NCI-H187 treated with DMSO at 0.1 percent for 48 hours (cell line): ENCODE results near the gene MUC5B.
"Not testable (repeated sequence)": the region's sequence is repeated elsewhere in the genome, so short reads cannot be mapped to it uniquely, and the experiment has no call there.

ENCODE experiments used
- DNase-seq: peaks from one replicate; lab custom pipeline; 2025; lab: John Stamatoyannopoulos, UW

Gene MUC5B

DNA sequence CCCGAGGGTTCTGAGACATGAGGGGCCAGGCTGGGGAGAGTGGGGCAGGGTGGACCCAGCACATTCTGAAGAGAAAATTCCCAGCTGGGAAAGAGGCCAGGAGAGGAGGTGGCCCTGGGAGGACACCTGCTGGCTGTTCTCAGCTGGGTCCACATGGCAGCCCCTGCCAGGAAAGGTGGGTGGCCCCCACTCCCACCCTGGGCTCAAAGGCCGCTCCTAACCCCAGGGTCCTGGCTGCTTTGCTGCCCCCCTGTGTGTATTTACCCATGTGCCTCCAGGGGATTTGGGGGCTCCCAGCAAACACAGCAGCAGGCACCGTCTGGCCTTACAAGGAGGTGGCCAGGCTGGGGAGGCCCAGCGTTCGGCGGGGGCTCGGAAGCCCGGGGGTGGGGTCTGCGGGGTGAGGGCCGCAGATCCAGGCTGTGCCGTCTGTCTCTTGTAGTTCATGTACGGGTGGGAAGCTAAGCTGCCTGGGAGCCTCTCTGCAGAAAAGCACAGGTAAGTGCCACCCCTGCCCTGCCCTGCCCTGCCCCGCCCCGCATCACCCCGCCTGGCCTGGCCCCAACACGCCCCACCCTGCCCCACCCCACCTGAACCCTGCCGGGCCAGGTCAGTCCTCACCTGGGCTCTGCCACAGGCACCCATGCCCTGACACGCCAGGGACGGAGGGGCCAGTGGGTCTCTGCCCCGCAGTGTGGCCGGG lies 10.6 kb downstream of the MUC5B start:
- DNase-seq, result no peak

DNA sequence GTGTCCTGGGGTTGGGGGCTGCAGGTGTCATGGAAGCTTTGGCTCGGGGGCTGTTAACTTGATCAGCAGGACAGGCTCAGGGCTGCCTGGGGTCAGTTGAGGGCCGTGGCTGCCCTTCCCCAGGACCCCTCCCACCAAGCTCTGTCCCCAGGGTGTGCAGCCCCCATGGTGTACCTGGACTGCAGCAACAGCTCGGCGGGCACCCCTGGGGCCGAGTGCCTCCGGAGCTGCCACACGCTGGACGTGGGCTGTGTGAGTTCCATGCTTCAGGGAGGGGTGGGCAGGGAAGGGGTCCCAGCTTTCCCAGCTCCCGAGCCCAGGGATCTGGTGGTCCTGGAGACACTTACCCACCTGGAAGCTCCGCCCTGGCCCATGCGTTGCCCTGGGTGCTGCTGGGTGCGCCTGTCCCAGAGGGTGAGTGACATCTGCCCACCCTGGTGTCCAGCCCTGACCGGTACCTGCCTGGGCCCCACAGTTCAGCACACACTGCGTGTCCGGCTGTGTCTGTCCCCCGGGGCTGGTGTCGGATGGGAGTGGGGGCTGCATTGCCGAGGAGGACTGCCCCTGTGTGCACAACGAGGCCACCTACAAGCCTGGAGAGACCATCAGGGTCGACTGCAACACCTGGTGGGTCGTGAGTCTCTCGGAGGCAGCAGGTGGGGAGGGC lies 11.3 kb downstream of the MUC5B start:
- no peak for DNase-seq

DNA sequence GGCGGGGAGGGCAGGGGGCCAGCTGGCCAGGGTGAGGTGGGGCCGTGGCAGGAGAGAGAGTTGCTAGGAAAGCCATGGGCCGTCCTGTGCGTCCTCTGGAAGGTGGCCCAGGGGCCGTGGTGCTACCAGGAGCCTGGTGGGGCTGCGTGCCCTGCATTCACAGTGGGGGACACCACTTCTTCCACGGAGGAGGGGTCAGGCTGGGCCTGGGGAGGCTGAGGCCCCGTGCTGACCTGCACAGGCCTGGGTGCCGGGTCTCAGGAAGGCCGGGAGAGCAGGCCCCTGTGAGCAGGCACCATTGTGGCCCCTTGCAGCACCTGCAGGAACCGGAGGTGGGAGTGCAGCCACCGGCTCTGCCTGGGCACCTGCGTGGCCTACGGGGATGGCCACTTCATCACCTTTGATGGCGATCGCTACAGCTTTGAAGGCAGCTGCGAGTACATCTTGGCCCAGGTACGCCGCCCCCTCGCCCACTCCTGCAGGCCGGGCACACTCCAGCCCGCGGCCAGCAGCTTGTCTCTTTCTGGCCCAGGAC lies 12.0 kb downstream of the MUC5B start:
- DNase-seq, result no peak

DNA sequence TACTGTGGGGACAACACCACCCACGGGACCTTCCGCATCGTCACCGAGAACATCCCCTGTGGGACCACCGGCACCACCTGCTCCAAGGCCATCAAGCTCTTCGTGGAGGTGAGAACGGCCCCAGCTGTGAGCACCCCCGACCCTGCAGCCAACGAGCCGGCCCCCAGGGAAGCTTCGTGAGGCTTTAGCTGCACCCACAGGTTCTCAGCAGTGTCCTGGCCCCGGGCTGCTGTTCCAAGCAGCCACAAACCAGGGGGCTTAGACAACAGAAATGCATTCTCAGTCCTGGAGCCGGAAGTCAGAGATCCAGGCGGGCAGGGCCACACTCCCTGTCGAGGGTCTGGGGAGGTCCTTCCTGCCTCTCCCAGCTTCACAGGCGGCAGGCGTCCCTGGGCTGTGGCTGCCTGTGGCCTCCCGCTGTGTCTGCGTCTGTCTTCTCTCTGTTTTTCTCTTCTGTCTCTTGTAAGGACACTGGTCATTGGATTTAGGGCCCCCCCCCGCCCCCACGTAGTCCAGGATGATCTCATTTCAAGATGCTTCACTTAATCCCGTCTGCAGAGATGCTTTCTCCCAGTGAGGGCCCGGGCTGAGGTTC lies 12.5 kb downstream of the MUC5B start:
- no peak for DNase-seq

DNA sequence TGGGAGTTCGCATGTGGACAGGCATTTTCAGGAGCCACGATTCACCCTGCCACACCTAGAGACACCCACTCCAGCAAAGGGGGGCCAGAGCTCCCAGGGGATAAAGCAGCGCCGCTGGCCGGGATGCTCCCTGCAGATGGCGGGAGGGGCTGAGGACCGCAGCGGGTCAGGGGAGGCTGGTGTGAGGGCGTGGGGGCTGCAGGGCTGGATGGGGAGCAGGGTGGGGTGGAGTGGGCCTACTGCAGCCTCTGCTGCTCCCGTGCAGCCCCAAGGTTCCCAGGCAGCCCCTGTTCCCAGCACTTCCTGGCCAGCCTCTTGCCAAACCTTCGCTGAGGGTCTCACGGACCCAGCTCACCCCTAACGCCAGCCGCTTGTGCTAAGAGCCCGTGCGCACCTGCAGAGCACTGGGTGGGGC lies 13.0 kb downstream of the MUC5B start:
- no peak for DNase-seq

DNA sequence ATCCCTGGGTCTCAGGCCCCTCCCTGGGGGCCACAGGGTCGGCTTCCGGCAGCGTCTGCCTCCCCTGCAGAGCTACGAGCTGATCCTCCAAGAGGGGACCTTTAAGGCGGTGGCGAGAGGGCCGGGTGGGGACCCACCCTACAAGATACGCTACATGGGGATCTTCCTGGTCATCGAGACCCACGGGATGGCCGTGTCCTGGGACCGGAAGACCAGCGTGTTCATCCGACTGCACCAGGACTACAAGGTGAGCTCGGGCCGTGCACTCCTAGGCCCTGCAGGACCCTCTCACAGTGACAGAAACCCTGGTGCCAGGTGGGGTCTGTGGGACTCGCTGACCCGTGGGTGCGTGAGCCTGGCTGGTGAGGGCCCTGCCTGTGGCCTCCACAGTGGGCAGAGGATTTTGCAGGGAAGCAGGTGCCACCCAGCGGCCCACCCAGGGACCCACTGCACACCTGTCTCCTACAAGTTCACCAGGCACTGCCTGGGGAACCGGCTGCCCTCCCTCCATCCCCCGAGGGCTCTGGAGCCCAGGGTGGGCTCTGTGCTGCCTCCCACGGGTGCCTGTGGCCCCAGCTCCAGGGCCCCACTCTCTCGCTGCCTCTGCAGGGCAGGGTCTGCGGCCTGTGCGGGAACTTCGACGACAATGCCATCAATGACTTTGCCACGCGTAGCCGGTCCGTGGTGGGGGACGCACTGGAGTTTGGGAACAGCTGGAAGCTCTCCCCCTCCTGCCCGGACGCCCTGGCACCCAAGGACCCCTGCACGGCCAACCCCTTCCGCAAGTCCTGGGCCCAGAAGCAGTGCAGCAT lies 13.7 kb downstream of the MUC5B start:
- DNase-seq, result no peak

DNA sequence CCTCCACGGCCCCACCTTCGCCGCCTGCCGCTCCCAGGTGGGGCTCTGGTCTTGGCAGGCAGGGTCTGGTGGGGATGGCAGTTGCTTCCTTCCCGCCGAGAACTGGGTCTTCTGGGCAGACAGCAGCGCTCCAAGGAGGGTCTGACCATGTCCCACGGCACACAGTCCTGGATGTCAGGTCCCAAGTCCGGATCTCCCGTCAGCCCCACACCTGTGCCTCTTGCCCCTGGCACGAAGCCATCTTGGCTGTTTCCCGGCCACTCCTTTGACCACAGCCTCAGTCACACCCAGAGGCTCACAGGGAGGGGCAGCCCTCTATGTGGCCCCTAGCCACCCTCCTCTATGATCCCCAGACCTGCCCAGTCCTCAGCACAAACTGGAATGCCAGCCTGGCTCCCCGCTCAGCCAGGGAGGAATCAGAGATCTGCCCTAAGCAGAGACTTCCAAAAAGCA lies 14.3 kb downstream of the MUC5B start:
- DNase-seq, result no peak

DNA sequence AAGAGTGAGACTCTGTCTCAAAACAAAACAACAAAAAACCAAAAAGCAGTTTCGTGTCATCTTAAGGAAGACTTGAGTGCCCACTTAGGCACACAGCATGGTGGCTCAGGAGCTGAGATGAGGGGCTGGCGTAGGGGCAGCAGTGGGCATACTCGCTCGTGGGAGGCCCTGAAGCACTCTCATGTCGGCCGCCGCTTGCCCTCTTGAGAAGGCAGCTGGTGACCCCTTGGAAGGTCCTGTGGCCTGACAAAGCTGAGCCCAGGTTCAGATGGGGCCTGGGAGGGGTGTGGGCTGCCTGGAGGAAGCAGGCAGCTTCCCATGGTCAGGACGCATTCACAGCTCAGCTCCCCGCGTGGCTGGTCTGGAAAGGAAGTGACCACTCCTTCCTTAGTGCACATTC lies 15.0 kb downstream of the MUC5B start:
- no peak for DNase-seq

DNA sequence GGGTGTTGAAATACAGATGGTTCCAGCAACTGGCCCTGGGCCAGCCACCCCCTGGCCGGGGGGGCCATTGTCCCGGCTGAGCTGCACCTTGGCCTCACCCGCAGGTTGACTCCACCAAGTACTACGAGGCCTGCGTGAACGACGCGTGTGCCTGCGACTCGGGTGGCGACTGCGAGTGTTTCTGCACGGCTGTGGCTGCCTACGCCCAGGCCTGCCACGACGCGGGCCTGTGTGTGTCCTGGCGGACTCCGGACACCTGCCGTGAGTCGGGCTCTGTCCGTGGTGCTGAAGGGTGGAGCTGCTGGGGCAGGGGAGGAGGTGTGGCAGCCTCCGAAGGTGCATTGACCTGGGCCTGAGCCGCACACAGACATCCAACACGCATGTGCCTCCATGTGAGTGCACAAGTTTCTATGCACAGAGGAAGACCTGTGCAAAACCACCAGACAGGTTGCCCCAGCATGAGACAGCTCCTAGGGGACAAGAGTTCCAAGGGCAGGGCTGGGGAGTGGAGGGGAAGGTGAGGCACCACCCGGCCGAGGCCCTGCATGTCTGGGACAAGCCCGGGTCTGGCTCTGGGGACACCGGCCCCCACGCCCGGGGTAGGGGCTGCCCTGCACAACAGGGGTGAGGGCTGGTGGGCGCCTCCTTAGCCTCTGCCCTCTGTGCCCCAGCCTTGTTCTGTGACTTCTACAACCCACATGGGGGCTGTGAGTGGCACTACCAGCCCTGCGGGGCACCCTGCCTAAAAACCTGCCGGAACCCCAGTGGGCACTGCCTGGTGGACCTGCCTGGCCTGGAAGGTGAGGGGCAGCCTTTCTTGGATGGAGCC lies 16.1 kb downstream of the MUC5B start:
- no peak for DNase-seq

DNA sequence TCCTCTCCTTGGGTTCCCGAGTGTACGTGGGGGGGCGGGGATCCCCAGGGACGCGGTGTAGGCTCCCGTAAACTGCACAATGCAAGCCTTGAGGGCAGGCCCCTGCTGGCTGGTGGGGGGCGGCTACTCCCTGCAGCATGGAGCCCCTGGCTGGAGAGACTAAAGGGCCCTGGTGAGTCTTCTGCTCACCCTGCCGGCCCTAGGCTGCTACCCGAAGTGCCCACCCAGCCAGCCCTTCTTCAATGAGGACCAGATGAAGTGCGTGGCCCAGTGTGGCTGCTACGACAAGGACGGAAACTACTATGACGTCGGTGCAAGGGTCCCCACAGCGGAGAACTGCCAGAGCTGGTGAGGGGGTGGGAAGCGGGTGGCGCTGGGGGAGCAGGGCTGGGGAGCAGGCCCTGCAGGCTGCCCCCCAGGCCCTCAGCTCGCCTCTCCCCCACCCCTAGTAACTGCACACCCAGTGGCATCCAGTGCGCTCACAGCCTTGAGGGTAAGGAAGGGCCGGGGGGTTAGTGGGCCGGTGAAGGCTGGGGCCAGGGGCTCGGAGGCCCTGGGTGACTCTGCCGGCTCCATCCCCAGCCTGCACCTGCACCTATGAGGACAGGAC lies 16.8 kb downstream of the MUC5B start:
- no peak for DNase-seq

DNA sequence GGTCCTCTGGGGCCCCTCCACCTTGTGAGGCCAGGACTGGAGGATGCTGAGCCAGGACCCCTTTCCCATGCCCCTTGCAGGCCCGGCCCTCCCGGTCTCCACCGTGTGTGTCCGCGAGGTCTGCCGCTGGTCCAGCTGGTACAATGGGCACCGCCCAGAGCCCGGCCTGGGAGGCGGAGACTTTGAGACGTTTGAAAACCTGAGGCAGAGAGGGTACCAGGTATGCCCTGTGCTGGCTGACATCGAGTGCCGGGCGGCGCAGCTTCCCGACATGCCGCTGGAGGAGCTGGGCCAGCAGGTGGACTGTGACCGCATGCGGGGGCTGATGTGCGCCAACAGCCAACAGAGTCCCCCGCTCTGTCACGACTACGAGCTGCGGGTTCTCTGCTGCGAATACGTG lies 17.9 kb downstream of the MUC5B start:
- no peak for DNase-seq

DNA sequence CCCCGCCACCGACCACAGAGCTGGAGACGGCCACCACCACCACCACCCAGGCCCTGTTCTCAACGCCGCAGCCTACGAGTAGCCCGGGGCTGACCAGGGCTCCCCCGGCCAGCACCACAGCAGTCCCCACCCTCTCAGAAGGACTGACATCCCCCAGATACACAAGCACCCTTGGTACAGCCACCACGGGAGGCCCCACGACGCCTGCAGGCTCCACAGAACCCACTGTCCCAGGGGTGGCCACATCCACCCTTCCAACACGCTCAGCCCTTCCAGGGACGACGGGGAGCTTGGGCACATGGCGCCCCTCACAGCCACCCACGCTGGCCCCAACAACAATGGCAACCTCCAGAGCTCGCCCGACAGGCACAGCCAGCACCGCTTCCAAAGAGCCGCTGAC lies 18.8 kb downstream of the MUC5B start:
- DNase-seq, result no peak

DNA sequence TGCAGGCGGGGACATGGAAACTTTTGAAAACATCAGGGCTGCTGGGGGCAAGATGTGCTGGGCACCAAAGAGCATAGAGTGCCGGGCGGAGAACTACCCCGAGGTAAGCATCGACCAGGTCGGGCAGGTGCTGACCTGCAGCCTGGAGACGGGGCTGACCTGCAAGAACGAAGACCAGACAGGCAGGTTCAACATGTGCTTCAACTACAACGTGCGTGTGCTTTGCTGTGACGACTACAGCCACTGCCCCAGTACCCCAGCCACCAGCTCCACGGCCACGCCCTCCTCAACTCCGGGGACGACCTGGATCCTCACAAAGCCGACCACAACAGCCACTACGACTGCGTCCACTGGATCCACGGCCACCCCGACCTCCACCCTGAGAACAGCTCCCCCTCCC lies 19.4 kb downstream of the MUC5B start:
- no peak for DNase-seq

DNA sequence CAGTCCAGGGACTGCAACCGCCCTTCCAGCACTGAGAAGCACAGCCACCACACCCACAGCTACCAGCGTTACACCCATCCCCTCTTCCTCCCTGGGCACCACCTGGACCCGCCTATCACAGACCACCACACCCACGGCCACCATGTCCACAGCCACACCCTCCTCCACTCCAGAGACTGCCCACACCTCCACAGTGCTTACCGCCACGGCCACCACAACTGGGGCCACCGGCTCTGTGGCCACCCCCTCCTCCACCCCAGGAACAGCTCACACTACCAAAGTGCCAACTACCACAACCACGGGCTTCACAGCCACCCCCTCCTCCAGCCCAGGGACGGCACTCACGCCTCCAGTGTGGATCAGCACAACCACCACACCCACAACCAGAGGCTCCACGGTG lies 19.9 kb downstream of the MUC5B start:
- not testable (repeated sequence) for DNase-seq

DNA sequence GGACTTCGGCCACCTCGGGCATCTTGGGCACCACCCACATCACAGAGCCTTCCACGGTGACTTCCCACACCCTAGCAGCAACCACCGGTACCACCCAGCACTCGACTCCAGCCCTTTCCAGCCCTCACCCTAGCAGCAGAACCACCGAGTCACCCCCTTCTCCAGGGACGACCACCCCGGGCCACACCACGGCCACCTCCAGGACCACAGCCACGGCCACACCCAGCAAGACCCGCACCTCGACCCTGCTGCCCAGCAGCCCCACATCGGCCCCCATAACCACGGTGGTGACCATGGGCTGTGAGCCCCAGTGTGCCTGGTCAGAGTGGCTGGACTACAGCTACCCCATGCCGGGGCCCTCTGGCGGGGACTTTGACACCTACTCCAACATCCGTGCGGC lies 20.7 kb downstream of the MUC5B start:
- DNase-seq, result not testable (repeated sequence)

DNA sequence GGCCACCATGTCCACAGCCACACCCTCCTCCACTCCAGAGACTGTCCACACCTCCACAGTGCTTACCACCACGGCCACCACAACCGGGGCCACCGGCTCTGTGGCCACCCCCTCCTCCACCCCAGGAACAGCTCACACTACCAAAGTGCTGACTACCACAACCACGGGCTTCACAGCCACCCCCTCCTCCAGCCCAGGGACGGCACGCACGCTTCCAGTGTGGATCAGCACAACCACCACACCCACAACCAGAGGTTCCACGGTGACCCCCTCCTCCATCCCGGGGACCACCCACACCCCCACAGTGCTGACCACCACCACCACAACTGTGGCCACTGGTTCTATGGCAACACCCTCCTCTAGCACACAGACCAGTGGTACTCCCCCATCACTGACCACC lies 21.7 kb downstream of the MUC5B start:
- DNase-seq, result not testable (repeated sequence)

DNA sequence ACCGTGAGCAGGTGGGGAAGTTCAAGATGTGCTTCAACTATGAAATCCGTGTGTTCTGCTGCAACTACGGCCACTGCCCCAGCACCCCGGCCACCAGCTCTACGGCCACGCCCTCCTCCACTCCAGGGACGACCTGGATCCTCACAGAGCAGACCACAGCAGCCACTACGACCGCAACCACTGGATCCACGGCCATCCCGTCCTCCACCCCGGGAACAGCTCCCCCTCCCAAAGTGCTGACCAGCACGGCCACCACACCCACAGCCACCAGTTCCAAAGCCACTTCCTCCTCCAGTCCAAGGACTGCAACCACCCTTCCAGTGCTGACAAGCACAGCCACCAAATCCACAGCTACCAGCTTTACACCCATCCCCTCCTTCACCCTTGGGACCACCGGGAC lies 22.9 kb downstream of the MUC5B start:
- not testable (repeated sequence) for DNase-seq

DNA sequence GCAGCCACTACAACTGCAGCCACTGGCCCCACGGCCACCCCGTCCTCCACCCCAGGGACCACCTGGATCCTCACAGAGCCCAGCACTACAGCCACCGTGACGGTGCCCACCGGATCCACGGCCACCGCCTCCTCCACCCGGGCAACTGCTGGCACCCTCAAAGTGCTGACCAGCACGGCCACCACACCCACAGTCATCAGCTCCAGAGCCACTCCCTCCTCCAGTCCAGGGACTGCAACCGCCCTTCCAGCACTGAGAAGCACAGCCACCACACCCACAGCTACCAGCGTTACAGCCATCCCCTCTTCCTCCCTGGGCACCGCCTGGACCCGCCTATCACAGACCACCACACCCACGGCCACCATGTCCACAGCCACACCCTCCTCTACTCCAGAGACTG lies 23.4 kb downstream of the MUC5B start:
- not testable (repeated sequence) for DNase-seq

DNA sequence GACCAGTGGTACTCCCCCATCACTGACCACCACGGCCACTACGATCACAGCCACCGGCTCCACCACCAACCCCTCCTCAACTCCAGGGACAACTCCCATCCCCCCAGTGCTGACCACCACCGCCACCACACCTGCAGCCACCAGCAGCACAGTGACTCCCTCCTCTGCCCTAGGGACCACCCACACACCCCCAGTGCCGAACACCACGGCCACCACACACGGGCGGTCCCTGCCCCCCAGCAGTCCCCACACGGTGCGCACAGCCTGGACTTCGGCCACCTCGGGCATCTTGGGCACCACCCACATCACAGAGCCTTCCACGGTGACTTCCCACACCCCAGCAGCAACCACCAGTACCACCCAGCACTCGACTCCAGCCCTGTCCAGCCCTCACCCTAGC lies 24.2 kb downstream of the MUC5B start:
- not testable (repeated sequence) for DNase-seq

DNA sequence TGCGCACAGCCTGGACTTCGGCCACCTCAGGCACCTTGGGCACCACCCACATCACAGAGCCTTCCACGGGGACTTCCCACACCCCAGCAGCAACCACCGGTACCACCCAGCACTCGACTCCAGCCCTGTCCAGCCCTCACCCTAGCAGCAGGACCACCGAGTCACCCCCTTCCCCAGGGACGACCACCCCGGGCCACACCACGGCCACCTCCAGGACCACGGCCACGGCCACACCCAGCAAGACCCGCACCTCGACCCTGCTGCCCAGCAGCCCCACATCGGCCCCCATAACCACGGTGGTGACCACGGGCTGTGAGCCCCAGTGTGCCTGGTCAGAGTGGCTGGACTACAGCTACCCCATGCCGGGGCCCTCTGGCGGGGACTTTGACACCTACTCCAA lies 26.1 kb downstream of the MUC5B start:
- not testable (repeated sequence) for DNase-seq

DNA sequence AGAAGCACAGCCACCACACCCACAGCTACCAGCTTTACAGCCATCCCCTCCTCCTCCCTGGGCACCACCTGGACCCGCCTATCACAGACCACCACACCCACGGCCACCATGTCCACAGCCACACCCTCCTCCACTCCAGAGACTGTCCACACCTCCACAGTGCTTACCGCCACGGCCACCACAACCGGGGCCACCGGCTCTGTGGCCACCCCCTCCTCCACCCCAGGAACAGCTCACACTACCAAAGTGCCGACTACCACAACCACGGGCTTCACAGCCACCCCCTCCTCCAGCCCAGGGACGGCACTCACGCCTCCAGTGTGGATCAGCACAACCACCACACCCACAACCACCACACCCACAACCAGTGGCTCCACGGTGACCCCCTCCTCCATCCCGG lies 27.5 kb downstream of the MUC5B start:
- DNase-seq, result not testable (repeated sequence)
